H1 (cell line): Measurements from ENCODE around the gene CRYBA4. TPM values are rescaled to one million over a fixed set of nuclear protein-coding genes. Genes with fewer than 3 reads are reported as not detected.

ENCODE experiments used
- CTCF ChIA-PET: fragments of 300-600 bp; sonication (Branson Sonifier 250); formaldehyde crosslinking; loops from one replicate; lab custom pipeline; 2021; ENCODE audit not compliant: partially characterized antibody; lab: Charles Lee
- POLR2A ChIA-PET: fragments of 300-600 bp; sonication (Branson Sonifier 250); formaldehyde crosslinking; loops from one replicate; lab custom pipeline; 2021; ENCODE audit warnings: inconsistent platforms; ENCODE audit not compliant: partially characterized antibody; lab: Charles Lee
- DNase-seq, 2 experiments: peaks; one replicate each; pipeline versions ENCODE4 v3.0.0 to v3.0.0-alpha.2; 2010 to 2022; ENCODE audit warnings: low spot score in 2 of 2, low read depth in 1 of 2, mixed read lengths in 1 of 2
- FAIRE-seq: peaks from 2 replicates; lab custom pipeline; 2011; peaks lifted over from hg19 to GRCh38; lab: Jason Lieb, UNC
- H2AFZ ChIP-seq: 2 replicates; pipeline ENCODE4 v1.8.1; 2012; ENCODE audit warnings: low read length, inconsistent platforms
- H2AK5ac ChIP-seq: 2 replicates; pipeline ENCODE4 v1.6.1; 2013; ENCODE audit warnings: low read depth, low read length
- H2BK120ac ChIP-seq: replicated peaks from 2 replicates; pipeline ENCODE3; 2013; ENCODE audit warnings: low read depth, low read length, inconsistent platforms
- H2BK12ac ChIP-seq: 2 replicates; pipeline ENCODE4 v1.6.1; 2013; ENCODE audit warnings: low read depth, low read length
- H2BK15ac ChIP-seq: 2 replicates; pipeline ENCODE4 v1.6.1; 2013; ENCODE audit warnings: low read length
- H2BK20ac ChIP-seq: 2 replicates; pipeline ENCODE4 v1.6.1; 2013; ENCODE audit warnings: low read length
- H2BK5ac ChIP-seq: 2 replicates; pipeline ENCODE4 v1.6.1; 2013; ENCODE audit warnings: low read depth, low read length
- H3K14ac ChIP-seq: 2 replicates; pipeline ENCODE4 v1.6.1; 2013; ENCODE audit warnings: inconsistent platforms; ENCODE audit not compliant: insufficient read length
- H3K18ac ChIP-seq: 2 replicates; pipeline ENCODE4 v1.6.1; 2013; ENCODE audit warnings: low read length; ENCODE audit errors: extremely low read depth
- H3K23ac ChIP-seq: 2 replicates; pipeline ENCODE4 v1.6.1; 2013; ENCODE audit warnings: inconsistent platforms; ENCODE audit not compliant: insufficient read length
- H3K23me2 ChIP-seq: 2 replicates; pipeline ENCODE4 v1.6.1; 2013; ENCODE audit warnings: low read depth, low read length
- H3K27ac ChIP-seq: 2 replicates; pipeline ENCODE4 v1.6.1; 2011; ENCODE audit warnings: low read depth, low read length, inconsistent platforms
- H3K27me3 ChIP-seq, 4 experiments: replicated peaks in 1 of 4; 1 replicate in 1 of 4; 2 replicates in 3 of 4; pipeline versions ENCODE4 v1.6.1 to v1.8.1; 2011 to 2013; ENCODE audit warnings: low read length in 3 of 4, mild to moderate bottlenecking in 3 of 4, inconsistent platforms in 2 of 4, mixed read lengths in 2 of 4, moderate library complexity in 1 of 4; ENCODE audit not compliant: control insufficient read depth in 3 of 4, insufficient read depth in 3 of 4; ENCODE audit errors: extremely low read depth in 1 of 4
- H3K36me3 ChIP-seq, 4 experiments: 2 replicates each; pipeline versions ENCODE4 v1.6.1 to v1.8.1; 2011 to 2013; ENCODE audit warnings: mild to moderate bottlenecking in 4 of 4, low read length in 3 of 4, moderate library complexity in 2 of 4, control low read depth in 1 of 4, inconsistent platforms in 1 of 4; ENCODE audit not compliant: insufficient read depth in 4 of 4, control insufficient read depth in 2 of 4
- H3K4ac ChIP-seq: replicated peaks from 2 replicates; pipeline ENCODE3; 2013; ENCODE audit warnings: low read length, low read depth, mixed read lengths, inconsistent platforms; ENCODE audit not compliant: insufficient read length
- H3K4me1 ChIP-seq, 4 experiments: replicated peaks in 1 of 4; 1 replicate in 1 of 4; 2 replicates in 3 of 4; pipeline versions ENCODE4 v1.6.1 to v1.8.1; 2011 to 2013; ENCODE audit warnings: low read length in 3 of 4, inconsistent platforms in 2 of 4, mixed read lengths in 1 of 4; ENCODE audit not compliant: insufficient read depth in 4 of 4, control insufficient read depth in 3 of 4
- H3K4me2 ChIP-seq, 2 experiments: 2 replicates each; pipeline versions ENCODE4 v1.6.1 to v1.8.1; 2011 to 2013; ENCODE audit warnings: low read depth in 2 of 2, low read length in 2 of 2, control low read depth in 1 of 2, inconsistent platforms in 1 of 2, mild to moderate bottlenecking in 1 of 2; ENCODE audit not compliant: insufficient read depth in 1 of 2
- H3K4me3 ChIP-seq, 4 experiments: fragments of 200-600, 300-600 bp in 1 of 4; sonication (generic), shearing (Covaris generic), sonication (Bioruptor Twin) in 1 of 4; 2 replicates each; pipeline versions ENCODE4 v1.5.1 to v1.8.1; 2011 to 2016; ENCODE audit warnings: low read length in 4 of 4, low read depth in 3 of 4, control low read depth in 2 of 4, inconsistent platforms in 2 of 4, mild to moderate bottlenecking in 2 of 4, mixed read lengths in 1 of 4, moderate library complexity in 1 of 4; ENCODE audit not compliant: insufficient read depth in 2 of 4; ENCODE audit errors: extremely low read depth in 1 of 4
- H3K56ac ChIP-seq: replicated peaks from 2 replicates; pipeline ENCODE3; 2013; ENCODE audit warnings: low read depth, mild to moderate bottlenecking, mixed read lengths, low read length, inconsistent platforms; ENCODE audit not compliant: insufficient read length
- H3K79me1 ChIP-seq: 2 replicates; pipeline ENCODE4 v1.6.1; 2013; ENCODE audit warnings: low read depth, low read length, control low read depth
- H3K79me2 ChIP-seq, 2 experiments: 2 replicates each; pipeline versions ENCODE4 v1.6.1 to v1.8.1; 2012 to 2013; ENCODE audit warnings: low read length in 2 of 2, mild to moderate bottlenecking in 2 of 2, inconsistent platforms in 1 of 2; ENCODE audit not compliant: insufficient read depth in 2 of 2, control insufficient read depth in 1 of 2
- H3K9ac ChIP-seq, 4 experiments: replicated peaks in 1 of 4; 1 replicate in 1 of 4; 2 replicates in 3 of 4; pipeline versions ENCODE4 v1.6.1 to v1.8.1; 2011 to 2013; ENCODE audit warnings: low read depth in 3 of 4, low read length in 3 of 4, control low read depth in 2 of 4, mild to moderate bottlenecking in 2 of 4, moderate library complexity in 2 of 4, inconsistent platforms in 1 of 4; ENCODE audit errors: extremely low read depth in 1 of 4
- H3K9me3 ChIP-seq, 2 experiments: 2 replicates each; pipeline versions ENCODE4 v1.6.1 to v1.8.1; 2012 to 2013; ENCODE audit warnings: mild to moderate bottlenecking in 2 of 2, moderate library complexity in 2 of 2, control low read depth in 1 of 2, inconsistent platforms in 1 of 2, low read depth in 1 of 2, low read length in 1 of 2, mixed read lengths in 1 of 2; ENCODE audit not compliant: insufficient read depth in 2 of 2
- H4K20me1 ChIP-seq, 2 experiments: replicated peaks in 1 of 2; 2 replicates each; pipeline versions ENCODE3 to v1.8.1; 2011 to 2013; ENCODE audit warnings: inconsistent platforms in 2 of 2, low read length in 2 of 2, mild to moderate bottlenecking in 1 of 2; ENCODE audit not compliant: insufficient read depth in 2 of 2, control insufficient read depth in 1 of 2
- H4K5ac ChIP-seq: 2 replicates; pipeline ENCODE4 v1.6.1; 2013; ENCODE audit warnings: low read length, low read depth, mixed read lengths, inconsistent platforms; ENCODE audit not compliant: insufficient read length
- H4K8ac ChIP-seq: 2 replicates; pipeline ENCODE4 v1.8.0; 2013; ENCODE audit warnings: mild to moderate bottlenecking, moderate library complexity, low read length, inconsistent platforms; ENCODE audit not compliant: insufficient read depth; ENCODE audit errors: extremely low read depth
- H4K91ac ChIP-seq: replicated peaks from 2 replicates; pipeline ENCODE3; 2013; ENCODE audit warnings: low read length, mixed read lengths, inconsistent platforms; ENCODE audit not compliant: insufficient read length
- FOSL1 ChIP-seq: IDR thresholded peaks from 2 replicates; pipeline ENCODE4 v1.6.1; 2011; ENCODE audit warnings: mild to moderate bottlenecking, low read depth, low read length, moderate library complexity; ENCODE audit not compliant: insufficient read depth
- HDAC2 ChIP-seq, 2 experiments: fragments of 300-600 bp in 1 of 2; sonication (generic) in 1 of 2; IDR thresholded peaks; 2 replicates each; pipeline ENCODE4 v1.6.1; 2011 to 2012; ENCODE audit warnings: low read depth in 2 of 2, low read length in 2 of 2, mild to moderate bottlenecking in 2 of 2, moderate library complexity in 2 of 2, borderline replicate concordance in 1 of 2, inconsistent platforms in 1 of 2
- MAFK ChIP-seq: IDR thresholded peaks from 2 replicates; pipeline ENCODE4 v1.6.1; 2012; ENCODE audit warnings: low read depth, mild to moderate bottlenecking, improper control_type of control experiment, low read length
- NANOG ChIP-seq: IDR thresholded peaks from 2 replicates; pipeline ENCODE4 v1.6.1; 2011; ENCODE audit warnings: low read length, low read depth, mild to moderate bottlenecking, inconsistent platforms; ENCODE audit not compliant: insufficient read depth, poor library complexity, severe bottlenecking
- SP1 ChIP-seq: IDR thresholded peaks from 2 replicates; pipeline ENCODE4 v1.6.1; 2011; ENCODE audit warnings: low read depth, low read length
- YY1 ChIP-seq: IDR thresholded peaks from 2 replicates; pipeline ENCODE4 v1.6.1; 2011; ENCODE audit warnings: low read depth, mild to moderate bottlenecking, low read length
- WGBS, 2 experiments: shearing (Covaris generic) in 1 of 2; methylation state at CpG; one replicate each; pipeline versions ENCODE4 v1.1.6 to v1.1.7; 2013 to 2015; ENCODE audit warnings: low lambda C conversion rate in 2 of 2, mixed read lengths in 2 of 2, inconsistent platforms in 1 of 2, low coverage in 1 of 2, missing lambda C conversion rate in 1 of 2; ENCODE audit not compliant: insufficient replicate concordance in 2 of 2, insufficient coverage in 1 of 2, insufficient read length in 1 of 2; ENCODE audit errors: extremely low coverage in 1 of 2, missing lambda C conversion rate in 1 of 2; 5-methylcytosine and 5-hydroxymethylcytosine counted together
- polyA plus RNA-seq, 7 experiments: library from polyadenylated mRNA; depleted of rRNA in 3 of 7; stranded (reverse) in 5 of 7; unstranded in 2 of 7; fragments of >200 nt in 5 of 7; fragments of 200-250 nt in 2 of 7; gene quantifications; 1 replicate in 5 of 7; 2 replicates in 1 of 7; 4 replicates in 1 of 7; pipeline versions ENCODE4 v1.2.1 to v1.2.3, GENCODE V29; 2011 to 2013; ENCODE audit warnings: missing spikeins in 2 of 7, mixed read lengths in 2 of 7
- total RNA-seq: library from RNA; stranded (reverse); fragmentation: NEBNext Ultra II Directional; extraction: Animal tissue kit (Norgen Biotek cat#: 25700); gene quantifications from 2 replicates; pipeline ENCODE4 v1.2.1, GENCODE V29; 2021

CRYBA4 gene
- total and polyA plus RNA-seq, 2 of the 8 experiments (the other 6 are each of a cell fraction or from before 2014, with no cell fraction given) = 0.67 to 3.1 TPM

DNA sequence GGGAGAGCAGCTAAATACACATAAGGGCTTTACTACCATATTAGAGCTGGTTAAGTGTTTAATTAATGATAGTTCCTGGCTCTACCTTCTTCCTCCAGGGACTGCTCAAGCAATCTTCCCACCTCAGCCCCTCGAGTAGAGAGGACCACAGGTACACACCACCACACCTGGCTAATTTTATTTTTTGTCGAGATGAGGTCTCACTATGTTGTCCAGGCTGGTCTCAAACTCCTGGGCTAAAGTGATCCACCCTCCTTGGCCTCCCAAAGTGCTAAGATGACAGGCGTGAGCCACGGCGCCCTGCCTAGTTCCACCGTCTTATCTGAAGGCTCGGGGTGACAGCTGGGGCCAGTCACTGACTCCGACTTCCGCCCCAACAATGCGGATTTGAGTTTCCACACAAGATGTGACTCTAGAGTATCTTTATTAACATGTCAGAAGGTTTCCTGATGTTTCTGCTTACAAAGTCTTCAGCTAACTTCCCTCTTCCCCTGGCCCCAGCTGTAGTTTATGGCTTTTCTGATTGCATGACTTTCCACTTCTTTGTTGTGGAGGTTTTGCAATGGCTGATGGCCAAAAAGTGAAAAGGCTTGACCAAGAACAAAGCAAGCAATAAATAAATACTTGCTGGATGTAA lies 48.6 kb upstream of the CRYBA4 start:
- peaks cover 27% of the 10 kb centered on the region for H3K79me1 ChIP-seq
- ChIA-PET POLR2A (interaction anchor here (0.8 to 4.3 kb wide), 7 partner anchors 8 to 84 kb away, joined by 3 to 17 read pairs (median 4); partner anchors contain the start of gene MIAT), CTCF (interaction anchor here (0.7 to 2.1 kb wide), 4 partner anchors 9 to 96 kb away, joined by 3 to 6 read pairs (median 6); no protein-coding TSS in a partner anchor)
- no peak overlapping the region for H3K18ac ChIP-seq
- no peak overlapping the region for H2BK12ac ChIP-seq
- no peaks in the 10 kb centered on the region for H3K9me3 ChIP-seq
- H3K4me1 ChIP-seq = peaks cover 5 to 28% (median 7%) of the 10 kb centered on the region in 4 experiments
- no peaks in the 10 kb centered on the region for H3K27me3 ChIP-seq
- no peak overlapping the region for H4K5ac ChIP-seq
- H4K91ac ChIP-seq = no peak overlapping the region
- 0 out of 2 replicates have a peak overlapping the region, but pooled peaks have one; percentile 47 for H2BK15ac ChIP-seq
- FAIRE-seq = no peak
- peaks cover 4 to 14% of the 10 kb centered on the region in 2 experiments for H4K20me1 ChIP-seq
- H3K23me2 ChIP-seq = no peaks in the 10 kb centered on the region; the same call in 1 of the 2 replicates
- H2BK5ac ChIP-seq = no peak overlapping the region
- H3K79me2 ChIP-seq = peaks cover 6 to 91% of the 10 kb centered on the region in 2 experiments
- H3K56ac ChIP-seq = no peak overlapping the region
- no peak overlapping the region for H3K9ac ChIP-seq
- H3K27ac ChIP-seq = no peak overlapping the region
- no peak for TF ChIP-seq FOSL1
- no peak for TF ChIP-seq SP1
- no peak for TF ChIP-seq MAFK
- no peak for TF ChIP-seq NANOG
- TF ChIP-seq HDAC2 (IDR thresholded peaks at IDR 0.05; ENCODE audit: borderline replicate concordance in 1 of 2, low read depth in 2 of 2, low read length in 2 of 2) = no peak
- no peak for TF ChIP-seq YY1
- TF ChIP-seq, all 59 proteins: peak for 0
- H3K14ac ChIP-seq = no peak overlapping the region
- no peak overlapping the region for H2BK20ac ChIP-seq
- no peak overlapping the region for H3K4me3 ChIP-seq
- WGBS, 2 experiments = 83% methylated on average over 10 of the region's 10 CpGs; no CpG with 5 or more reads in 1 of the 2 experiments
- no peak overlapping the region for H4K8ac ChIP-seq
- no peak overlapping the region for H3K4me2 ChIP-seq
- peaks cover 0 to 6% (median 0%) of the 10 kb centered on the region in 4 experiments; a peak in 3 of 8 replicates for H3K36me3 ChIP-seq
- no peak overlapping the region for H2AFZ ChIP-seq
- H2BK120ac ChIP-seq = no peak overlapping the region
- no peak overlapping the region for H3K23ac ChIP-seq
- no peak overlapping the region for H2AK5ac ChIP-seq
- H3K4ac ChIP-seq = no peak overlapping the region
- no peak for DNase-seq
